Activated CD8-positive, alpha-beta memory T cell treated with anti-CD3 and anti-CD28 coated beads, Interleukin-2, amount 50 U/mL, for 1 hour (primary cell): Measurements from ENCODE around the gene HS6ST2.

ENCODE experiments used
- DNase-seq: peaks from one replicate; pipeline ENCODE4 v3.0.0-alpha.2; 2020; ENCODE audit errors: extremely low read depth

The HS6ST2 gene

DNA sequence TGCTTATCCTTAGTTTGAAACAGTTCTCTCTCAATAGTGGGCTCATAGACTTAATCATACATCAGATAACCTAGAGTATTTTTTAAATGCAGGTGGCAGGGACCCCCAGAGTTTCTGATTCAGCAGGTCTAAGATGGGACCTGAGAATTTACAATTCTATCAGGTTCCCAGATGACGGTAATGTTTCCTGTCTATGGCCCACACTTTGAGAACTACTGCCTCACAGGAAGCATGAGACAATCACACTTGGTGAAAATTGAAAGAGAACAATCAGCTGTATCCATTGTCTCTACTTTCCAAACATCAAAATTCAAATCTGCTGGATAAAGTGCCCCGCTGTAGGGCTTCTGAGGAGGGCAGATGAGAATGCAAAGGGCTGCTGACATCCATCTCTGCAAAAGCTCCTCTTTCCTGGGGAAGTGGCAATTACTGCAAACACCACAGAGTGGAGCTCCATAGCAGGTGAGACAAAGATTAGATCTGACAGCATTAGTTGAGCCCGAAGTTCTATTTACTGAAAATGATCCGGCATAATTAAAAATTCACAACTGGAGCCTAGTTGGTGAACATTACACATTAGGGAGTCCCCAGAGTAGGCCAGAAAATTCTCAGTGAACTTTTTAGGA lies 281.8 kb downstream of the HS6ST2 start:
- no peak for DNase-seq

DNA sequence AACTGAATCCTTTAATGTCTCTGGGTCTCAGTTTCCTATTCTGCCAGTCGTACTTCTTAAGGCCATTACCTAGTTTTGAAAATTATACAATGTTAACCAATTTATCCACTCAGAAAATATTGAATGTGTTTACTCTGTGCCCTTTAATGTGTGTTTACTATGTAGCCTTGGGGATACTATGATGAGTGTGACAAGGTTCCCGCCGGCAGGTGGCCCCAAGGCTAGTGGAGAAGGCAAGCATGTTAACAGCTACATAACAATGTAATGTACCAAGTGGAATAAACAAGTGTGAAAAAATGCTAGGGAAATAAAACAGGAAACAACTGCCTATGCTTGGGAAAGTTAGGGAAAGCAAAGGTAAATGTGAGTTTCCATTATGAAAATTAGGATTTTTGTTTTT lies 282.3 kb downstream of the HS6ST2 start:
- no peak for DNase-seq

DNA sequence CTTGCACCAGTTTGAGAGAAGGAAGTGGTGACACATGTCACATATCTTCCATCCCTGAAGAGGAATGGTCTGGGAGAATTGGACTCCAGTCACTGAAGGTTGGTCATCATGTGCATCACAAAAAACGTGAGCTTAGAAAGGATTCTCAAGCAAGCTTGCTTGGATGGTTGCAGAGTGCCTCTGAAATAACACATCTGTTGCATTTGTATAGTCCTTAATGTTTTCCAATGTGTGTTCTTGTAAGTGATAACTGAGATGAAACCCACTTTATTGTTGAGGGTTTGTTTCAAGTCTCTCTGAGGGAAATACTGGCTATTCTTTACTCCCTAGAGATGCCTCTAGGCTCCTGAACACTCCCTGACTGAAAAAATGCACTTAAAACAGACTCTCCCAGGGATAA lies 285.1 kb downstream of the HS6ST2 start:
- DNase-seq = no peak

DNA sequence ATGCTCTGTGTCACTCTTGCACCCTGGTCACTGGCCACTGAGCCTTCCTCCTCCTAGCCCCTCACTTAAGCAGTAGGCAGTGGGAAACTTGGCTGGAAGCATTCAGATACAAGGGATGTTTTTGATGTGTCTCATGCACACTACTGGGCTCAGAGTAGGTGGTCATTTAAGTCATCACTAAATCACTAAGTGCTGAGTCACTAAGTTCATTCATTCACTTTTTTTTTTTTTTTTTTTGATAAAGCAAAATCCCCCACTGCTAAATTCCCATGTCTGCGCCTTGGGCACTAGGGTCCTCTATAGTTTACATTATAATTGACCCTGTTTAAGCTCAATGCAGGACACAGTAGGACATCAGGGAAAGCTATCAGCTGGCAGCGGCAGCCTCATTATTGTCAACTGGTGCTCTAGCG lies 287.2 kb downstream of the HS6ST2 start:
- no peak for DNase-seq

DNA sequence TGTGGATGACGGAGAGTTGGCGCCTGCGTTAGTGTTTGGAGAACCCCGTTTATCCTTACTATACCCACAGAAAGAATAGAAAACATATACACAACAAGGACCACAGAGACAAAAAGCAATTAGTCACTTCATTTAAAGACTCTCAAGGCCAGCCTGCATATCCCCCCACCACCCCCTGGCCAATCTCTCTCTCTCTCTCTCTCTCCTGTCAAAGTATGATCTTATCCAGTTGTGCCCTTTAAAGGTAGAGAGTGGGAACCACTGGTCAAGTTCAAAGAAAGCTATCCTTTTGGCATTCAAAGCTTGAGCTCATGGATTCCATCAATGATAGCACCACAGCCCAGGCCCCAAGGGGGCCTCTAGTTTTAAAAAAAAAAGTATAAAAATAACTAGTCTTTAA lies 289.3 kb downstream of the HS6ST2 start:
- DNase-seq = no peak

DNA sequence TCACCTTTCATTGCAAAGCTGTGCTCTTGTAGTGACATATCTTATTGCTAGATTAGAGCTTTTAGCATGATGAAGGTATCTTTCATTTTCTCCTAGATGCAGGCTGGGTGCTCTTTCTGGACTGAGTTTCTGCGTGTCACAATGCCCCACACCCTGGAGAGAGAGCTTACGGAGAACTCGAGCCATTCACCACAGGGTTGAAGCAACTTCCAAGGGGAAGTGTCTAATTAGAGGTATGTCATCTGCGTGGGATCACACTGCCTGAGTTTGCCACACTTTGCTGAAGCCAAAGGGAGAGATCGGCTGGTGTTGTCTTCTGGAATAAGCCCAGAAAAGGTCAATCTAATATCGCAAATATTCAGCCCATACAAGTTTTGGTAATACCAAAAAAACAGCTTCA lies 290.3 kb downstream of the HS6ST2 start:
- DNase-seq = no peak

DNA sequence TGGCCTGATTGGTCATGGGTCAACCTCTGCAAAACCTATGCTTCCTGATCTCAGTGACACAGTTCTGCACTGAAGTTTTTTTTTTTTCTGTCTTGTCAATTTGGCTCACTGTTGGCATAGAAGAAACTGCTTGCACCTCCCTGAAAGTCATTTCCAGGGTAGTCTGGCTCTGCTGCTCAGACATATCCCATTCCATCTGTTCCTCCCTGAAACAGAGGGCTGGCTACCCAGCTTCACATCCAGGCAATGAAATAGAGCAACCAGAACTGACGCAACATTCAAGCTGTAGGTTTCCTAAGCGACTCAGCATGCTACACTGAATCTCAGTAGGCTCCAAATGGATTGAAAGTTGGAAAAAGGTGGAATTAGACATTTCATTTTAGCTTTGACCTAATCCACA lies 292.8 kb downstream of the HS6ST2 start:
- DNase-seq = no peak

DNA sequence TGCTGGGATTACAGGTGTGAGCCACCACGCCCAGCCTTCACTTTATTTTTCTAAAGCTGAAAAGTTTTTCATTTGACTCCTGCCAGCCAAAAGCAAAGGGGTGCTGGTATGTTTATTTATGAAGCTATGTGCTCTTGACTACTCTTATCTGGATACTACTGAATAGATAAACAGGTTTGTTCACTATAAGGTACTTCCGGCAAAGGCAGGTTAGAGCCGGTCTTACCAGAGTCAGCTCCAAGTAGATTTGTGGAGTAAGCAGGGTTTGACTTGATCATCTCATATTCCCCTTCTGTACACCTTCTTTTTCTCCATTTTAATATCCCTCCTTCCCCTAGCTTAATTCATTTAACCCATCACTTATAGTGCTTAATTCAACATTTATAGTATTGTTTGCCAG lies 294.2 kb downstream of the HS6ST2 start:
- no peak for DNase-seq

DNA sequence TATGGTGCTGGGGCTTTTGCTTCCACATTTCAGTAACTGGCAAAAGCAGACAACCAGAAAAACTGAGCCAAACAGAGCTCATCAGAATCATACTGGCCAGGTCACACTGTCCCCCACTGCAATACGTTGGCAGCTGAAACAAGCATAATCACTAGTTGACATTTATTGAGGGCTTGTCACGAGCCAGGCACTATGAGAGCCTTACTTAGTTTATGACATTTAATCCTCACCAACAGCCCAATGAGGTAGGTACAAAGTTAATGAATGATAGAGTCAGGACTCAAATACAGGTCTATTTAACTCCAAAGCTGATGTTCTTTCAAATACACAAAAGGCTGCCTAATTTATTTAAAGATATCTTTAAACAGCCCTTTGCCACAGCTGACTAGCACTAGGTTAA lies 295.6 kb downstream of the HS6ST2 start:
- DNase-seq = no peak

DNA sequence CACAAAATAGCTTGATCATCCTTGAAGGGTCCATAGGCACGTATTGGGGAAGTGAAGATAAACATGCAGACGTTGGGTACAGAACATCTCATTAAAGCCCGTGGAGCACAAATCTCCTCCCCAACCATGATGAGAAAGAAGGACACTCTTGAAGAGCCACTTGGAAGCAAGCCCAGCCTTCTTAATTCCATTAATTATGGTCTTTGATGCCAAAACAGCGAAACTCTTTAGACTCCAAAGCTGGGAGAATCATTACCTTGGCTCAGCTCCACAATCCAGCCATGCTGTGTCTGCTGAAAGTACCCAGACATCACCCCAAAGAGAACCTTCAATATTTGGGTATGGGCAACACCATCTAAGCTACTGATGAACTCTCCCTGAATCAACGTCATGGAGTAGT lies 300.6 kb downstream of the HS6ST2 start:
- DNase-seq = no peak

DNA sequence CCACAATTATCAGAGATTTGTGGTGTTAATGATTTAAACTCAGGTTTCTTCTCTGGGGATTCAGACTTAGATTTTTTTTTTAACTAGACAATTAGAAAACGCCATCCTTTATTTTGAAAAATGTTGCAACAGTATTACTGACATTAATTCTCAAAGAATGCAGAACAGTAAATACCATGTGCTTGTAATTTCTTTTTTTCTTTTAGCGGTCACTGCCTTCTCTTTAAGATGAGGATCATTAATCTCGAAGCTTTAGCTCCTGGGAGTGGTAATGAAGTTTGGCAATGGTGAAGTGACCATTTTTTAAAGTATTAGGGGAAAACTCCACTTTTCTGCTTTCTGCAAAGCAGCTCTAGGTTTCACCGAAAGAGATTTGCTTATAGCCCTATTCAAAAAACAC lies 305.6 kb downstream of the HS6ST2 start:
- no peak for DNase-seq

DNA sequence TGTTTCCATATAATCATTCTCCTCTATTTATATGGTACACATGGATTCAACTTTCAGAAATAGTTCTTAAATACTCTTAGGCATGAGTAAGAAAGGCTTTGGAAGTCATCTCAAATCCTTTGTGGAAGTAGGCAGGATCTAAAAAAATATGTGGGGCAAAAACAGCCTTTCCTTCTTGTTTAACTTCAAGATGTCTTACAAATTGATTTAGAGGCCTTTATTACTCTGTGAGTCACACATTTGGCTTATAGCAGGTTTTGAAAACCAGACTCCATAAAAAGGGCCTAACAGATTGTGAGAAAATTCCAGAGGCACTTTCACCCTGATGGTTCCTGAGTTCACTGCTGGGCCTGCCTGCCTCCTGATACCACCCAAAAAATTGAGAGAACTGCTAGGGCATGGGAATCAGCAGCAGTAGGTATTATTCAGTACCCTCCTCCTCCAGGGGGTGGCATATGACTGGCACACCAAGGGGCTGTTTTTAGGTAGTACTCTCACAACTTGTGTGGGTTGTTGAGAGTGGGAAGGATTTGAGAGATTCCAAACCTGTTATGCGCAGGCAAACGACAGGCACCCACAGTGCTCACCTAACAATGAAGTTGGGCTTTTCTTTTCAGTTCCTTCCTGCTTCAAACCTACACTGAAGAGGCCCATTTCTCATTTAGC lies 306.9 kb downstream of the HS6ST2 start:
- no peak for DNase-seq

DNA sequence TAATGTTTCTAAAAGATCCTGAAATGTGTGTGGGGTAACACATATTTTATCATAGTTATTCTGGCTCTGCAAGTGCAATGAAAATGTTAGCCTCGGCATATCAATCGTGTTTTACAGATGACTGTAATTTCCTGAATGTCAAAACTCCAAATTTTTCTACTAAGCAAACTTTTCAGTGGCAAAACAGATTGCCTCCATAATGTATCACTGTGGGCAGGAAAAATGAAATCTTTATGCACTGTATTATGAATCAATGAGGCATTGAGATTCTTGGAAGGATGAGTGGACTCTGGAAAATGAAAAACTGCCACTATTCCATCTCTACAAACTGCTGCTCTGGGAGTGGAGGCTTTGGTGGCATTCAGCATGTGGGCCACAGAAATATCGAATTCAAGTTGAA lies 309.5 kb downstream of the HS6ST2 start:
- DNase-seq = no peak

DNA sequence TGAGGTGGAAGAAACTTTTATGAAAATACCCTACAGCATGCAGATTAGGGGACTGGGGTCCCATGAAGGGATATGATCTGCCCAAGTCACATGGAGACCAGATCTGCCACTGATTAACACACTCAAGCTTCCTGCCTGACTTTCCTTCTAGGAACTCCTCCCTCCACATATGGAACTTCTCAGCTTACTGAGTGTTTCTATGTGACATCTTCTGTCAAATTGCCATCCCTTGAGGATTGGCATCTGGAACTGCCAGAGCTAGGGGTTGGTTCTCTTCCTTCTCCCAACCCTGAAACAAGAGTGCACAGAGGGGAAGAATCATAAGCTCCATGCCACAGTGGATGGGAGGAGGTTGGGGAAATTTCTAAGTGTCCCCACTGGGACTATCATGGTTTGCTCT lies 319.0 kb downstream of the HS6ST2 start:
- no peak for DNase-seq

DNA sequence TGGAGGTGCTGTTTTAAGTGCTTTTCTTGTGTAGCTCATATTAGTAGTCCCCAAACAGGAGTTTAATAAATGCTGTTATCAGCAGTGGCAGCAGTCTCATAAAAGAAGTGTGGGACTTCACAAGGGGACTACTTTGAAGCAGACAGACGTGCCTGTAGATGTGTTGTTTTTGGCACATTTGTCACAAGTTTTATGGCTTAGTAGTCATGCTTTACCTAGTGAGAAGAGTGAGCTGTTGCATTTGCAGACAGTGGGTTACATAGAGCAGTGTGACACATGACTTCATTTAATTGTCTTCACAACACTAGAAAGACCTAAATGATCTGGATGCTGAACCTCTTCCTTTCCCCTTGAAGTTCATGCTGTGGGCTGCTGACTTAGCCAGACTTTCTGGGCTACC lies 320.1 kb downstream of the HS6ST2 start:
- no peak for DNase-seq

DNA sequence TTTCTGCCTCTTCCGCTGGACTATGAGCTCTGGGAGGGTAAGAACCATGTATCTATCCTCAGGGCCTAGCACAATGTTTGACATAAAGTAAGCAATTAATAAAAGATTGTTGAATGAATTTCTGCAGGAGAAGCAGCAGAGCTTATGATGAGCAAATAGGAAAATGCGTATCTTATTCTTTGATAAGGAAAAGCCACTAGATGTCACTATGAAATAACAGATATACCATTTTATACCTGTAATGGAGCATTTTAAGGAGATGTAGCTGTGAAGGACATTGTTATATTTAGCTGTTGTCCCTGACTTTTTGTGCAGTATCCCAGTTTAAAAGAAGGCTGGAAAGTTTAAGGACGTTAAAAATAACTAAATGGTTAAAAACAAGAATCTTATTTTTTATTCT lies 322.3 kb downstream of the HS6ST2 start:
- DNase-seq = no peak

DNA sequence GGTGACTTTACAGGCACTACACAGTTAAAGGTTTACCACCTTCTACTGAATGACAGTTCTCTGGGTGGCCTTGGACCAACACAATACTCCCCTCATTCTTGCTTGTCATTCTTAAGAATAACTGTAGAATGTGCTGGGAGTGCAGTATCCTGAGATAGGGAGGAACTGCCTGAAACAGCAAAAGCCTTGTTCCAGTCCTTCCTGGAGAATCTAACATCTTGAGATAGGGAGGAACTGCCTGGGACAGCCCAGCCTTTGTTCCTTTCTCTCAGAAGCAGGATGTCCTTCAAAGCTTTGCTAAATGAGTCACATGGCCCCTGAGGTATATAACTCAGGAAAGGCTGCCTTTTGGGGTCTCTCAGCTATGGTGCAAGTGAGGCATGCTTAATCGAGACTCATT lies 323.9 kb downstream of the HS6ST2 start:
- no peak for DNase-seq

DNA sequence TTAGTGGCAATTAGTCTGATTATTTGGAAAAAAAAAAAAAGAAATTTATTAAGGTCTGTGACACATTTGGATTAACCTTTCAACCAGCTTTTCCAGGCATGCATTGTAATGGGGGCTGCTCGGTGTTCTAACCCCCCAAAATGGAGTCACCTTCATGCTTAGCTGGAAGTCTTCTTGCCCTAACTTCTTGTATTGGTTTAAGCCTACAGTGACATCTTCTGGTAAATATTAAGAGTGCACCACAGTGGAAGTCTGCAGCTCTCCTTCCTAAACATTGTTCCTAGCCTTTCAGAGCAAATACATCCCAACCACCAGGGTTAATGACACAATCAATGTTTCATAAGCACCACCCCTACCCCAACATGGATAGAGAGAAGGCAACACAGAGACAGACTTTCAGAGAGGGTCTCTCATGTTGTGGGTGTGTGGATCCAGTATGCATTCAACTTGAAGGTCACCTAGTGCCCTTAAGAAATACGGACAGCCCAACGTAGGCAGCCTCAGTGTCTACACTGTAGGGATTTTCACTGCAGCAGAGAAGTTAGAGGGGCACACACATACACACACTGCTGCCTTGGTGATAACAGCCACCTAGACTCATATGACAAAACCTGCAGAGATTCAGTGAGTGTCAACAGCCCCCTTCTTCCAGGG lies 326.7 kb downstream of the HS6ST2 start:
- no peak for DNase-seq

DNA sequence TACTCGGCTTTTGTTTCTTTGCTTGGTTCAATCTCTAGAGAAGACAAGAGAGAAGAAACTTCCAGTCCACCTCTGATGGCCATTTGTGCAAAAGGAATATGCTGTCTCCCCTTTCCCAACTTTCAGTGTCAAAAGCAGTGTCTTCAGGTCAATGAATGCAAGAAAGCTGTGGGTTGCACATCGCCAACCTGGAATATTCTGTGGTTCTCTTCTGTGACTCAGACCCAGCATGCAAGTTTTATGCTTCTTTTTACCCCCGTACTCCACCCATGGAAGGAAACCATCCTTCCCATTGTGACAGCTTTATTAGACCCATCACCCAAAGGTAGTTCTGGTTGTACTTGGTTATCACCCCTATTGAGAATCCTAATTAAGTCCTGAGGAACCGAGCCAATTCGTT lies 334.0 kb downstream of the HS6ST2 start:
- no peak for DNase-seq

DNA sequence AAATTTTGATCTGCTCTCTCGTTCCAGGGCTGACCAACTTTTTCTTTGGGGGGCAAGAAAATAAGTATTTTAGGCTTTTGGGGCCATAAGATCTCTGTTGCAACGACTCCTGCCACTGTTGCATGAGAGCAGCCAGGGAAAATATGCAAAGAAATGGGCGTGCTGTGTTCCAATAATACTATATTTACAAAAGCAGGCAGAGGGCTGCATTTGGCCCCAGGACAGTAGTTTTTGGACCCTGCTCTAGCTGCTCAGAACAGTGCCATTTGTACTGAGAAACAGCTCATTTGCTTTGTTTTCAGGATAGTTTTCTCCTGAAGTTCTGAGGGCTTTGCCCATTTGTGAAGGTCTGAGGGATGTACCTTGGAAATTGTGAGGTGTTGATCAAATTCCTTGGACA lies 334.5 kb downstream of the HS6ST2 start:
- no peak for DNase-seq

DNA sequence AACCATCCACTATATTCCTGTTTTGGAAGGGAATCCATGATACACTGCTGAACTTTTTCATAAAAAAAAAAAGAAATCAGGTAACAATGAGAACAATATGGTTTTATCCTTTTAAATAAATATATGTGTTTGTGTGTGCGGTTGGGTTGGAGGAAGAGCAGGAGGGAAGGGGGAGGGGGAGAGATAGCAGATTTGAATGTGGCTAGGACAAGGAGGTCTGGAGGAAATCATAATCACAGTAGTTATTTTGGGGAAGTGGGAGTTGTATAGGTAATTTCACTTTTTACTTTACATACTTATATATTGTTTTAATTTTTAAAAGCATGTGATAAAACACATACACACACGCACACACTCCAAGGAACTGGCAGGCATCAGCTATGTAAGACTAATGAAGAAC lies 335.1 kb downstream of the HS6ST2 start:
- no peak for DNase-seq

DNA sequence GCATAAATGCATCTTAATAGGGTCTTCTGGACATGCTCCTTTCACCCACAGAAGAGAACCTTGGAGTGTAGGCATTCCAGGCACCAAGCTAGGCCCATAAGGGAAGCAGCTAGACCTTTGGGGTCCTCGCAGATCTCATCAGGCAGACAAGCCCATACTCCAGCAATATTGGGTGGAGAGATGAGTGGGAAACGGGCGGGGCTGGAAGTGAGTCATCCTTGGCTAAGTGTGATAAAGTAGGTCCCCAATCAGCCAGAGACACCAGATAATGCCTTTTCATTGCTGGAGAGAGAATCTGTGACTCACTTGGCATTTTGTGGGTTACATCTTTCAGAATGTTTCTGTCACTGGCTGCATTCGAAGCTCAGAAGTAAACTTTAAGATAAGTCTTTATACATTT lies 336.3 kb downstream of the HS6ST2 start:
- DNase-seq = no peak

DNA sequence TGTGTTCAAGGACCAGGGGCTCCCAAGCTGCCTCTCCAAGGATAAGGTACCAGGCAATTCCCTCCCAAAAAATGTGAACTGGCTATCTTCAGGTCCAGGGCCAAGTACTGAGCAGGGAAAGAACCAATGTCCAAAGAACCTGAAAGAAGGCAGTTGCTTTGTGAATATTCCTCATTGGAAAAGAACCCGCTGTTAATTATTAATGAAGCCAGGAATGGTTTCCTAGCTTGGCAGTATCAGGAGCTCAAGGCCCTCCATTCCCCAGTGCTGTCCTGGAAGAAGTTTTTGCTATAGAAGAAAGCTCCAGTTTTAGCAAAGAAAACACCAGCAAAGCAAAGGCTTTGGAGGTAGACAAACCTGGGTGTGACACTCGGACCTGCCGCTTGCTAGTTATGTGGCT lies 339.6 kb downstream of the HS6ST2 start:
- DNase-seq = no peak
